ENCODE results near the gene GON4L.

- TF ChIP-seq EZH2 (IDR thresholded peaks at IDR 0.05; ENCODE audit: low read depth, unreplicated experiment) (no peak), CTCF (conservative IDR thresholded peaks at IDR 0.05; ENCODE audit: low read depth in 2 of 2) (no peak), POLR2AphosphoS5 (IDR thresholded peaks at IDR 0.05; ENCODE audit: low read depth) (no peak), EZH2phosphoT487 (IDR thresholded peaks at IDR 0.05; ENCODE audit: unreplicated experiment) (no peak), CREB1 (CRISPR knock-in tag; IDR thresholded peaks at IDR 0.05; ENCODE audit: low read depth) (no peak), REST (IDR thresholded peaks at IDR 0.05; ENCODE audit: unreplicated experiment) (no peak), JUNB (IDR thresholded peaks at IDR 0.05; ENCODE audit: unreplicated experiment) (no peak), ZNF331 (CRISPR knock-in tag; IDR thresholded peaks at IDR 0.05; ENCODE audit: low read depth) (no peak), NANOG (IDR thresholded peaks at IDR 0.05; ENCODE audit: borderline replicate concordance) (no peak), STAT1 (IDR thresholded peaks at IDR 0.05; ENCODE audit: unreplicated experiment) (no peak), ZNF462 (CRISPR knock-in tag; IDR thresholded peaks at IDR 0.05) (no peak), ZNF114 (CRISPR knock-in tag; IDR thresholded peaks at IDR 0.05) (no peak), ETS1 (IDR thresholded peaks at IDR 0.05) (no peak)
Observed at GRCh38 chr1:155833665-155834295, 23.2 kb downstream of the GON4L start.
